ENCODE results near the gene CCDC38. TPM values are rescaled to one million over a fixed set of nuclear protein-coding genes. Genes with fewer than 3 reads are reported as not detected.
"Not testable (repeated sequence)": the region's sequence is repeated elsewhere in the genome, so short reads cannot be mapped to it uniquely, and the experiment has no call there.

The CCDC38 gene
- total RNA-seq, 1 donor from 2014 or later: 0.13 TPM

DNA sequence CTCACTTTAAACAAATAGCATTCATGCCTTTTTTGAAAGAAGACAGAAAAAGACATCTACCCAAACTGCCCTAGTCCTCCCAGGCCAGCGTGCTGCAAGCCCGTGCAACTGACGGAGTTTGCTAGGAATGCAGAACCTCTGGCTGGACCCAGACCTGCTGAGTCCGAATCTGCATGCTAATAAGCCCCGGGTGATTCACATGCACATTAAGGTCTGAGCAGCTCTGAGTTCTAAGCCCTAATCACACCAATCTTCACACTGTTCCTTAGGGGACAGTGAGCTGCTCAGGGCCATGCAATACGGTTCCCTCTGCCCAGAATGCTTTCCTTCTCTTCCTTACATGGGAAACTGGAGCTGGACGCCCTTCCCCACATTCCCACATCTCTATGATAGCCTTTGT is 28.5 kb upstream of the CCDC38 start:
- peak overlapping the region; percentile 11 for H3K27ac Mint-ChIP-seq
- peaks cover 12% of the 10 kb centered on the region for H3K9me3 Mint-ChIP-seq
- Histone ChIP-seq H3K4me3 (no peak overlapping the region), H4K20me1 (ENCODE audit: low read depth) (no peaks in the 10 kb centered on the region), H3K9me3 (ENCODE audit: low read depth) (no peaks in the 10 kb centered on the region), H3K27ac (no peak overlapping the region), H3F3A (ENCODE audit: low read depth) (no peaks in the 10 kb centered on the region), H3K9ac (no peak overlapping the region), H2AFZ (replicated peaks) (peak overlapping the region; percentile 80), H3K4me1 (no peaks in the 10 kb centered on the region), H3K79me2 (ENCODE audit: low read depth) (no peaks in the 10 kb centered on the region), H3K27me3 (no peaks in the 10 kb centered on the region), H3K36me3 (no peaks in the 10 kb centered on the region), H3K4me2 (no peak overlapping the region)
- TF ChIP-seq EZH2phosphoT487 (IDR thresholded peaks at IDR 0.05) (no peak), EZH2 (IDR thresholded peaks at IDR 0.05) (no peak)
- TF ChIP-seq, protein P1, sequence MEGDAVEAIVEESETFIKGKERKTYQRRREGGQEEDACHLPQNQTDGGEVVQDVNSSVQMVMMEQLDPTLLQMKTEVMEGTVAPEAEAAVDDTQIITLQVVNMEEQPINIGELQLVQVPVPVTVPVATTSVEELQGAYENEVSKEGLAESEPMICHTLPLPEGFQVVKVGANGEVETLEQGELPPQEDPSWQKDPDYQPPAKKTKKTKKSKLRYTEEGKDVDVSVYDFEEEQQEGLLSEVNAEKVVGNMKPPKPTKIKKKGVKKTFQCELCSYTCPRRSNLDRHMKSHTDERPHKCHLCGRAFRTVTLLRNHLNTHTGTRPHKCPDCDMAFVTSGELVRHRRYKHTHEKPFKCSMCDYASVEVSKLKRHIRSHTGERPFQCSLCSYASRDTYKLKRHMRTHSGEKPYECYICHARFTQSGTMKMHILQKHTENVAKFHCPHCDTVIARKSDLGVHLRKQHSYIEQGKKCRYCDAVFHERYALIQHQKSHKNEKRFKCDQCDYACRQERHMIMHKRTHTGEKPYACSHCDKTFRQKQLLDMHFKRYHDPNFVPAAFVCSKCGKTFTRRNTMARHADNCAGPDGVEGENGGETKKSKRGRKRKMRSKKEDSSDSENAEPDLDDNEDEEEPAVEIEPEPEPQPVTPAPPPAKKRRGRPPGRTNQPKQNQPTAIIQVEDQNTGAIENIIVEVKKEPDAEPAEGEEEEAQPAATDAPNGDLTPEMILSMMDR (IDR thresholded peaks at IDR 0.05): no peak
- no peaks in the 10 kb centered on the region for H3K4me1 Mint-ChIP-seq
- no peak overlapping the region for H3K4me3 Mint-ChIP-seq
- peak; percentile 10 for DNase-seq (ENCODE audit: low spot score)
- peaks cover 3% of the 10 kb centered on the region for H3K27me3 Mint-ChIP-seq (ENCODE audit: insufficient read depth, low read depth)
- H3K36me3 Mint-ChIP-seq: no peaks in the 10 kb centered on the region

DNA sequence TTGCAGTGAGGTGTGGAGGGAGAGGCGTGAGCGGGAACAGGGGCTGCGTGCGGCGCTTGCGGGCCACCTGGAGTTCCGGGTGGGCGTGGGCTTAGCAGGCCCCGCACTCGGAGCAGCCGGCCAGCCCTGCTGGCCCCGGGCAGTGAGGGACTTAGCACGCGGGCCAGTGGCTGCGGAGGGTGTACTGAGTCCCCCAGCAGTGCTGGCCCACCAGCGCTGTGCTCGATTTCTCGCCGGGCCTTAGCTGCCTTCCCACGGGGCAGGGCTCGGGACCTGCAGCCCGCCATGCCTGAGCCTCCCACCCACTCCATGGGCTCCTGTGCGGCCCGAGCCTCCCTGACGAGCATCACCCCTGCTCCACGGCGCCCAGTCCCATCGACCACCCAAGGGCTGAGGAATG is 26.7 kb upstream of the CCDC38 start:
- H3K9me3 Mint-ChIP-seq: peaks cover 12% of the 10 kb centered on the region
- H3K27ac ChIP-seq; H3K79me2 ChIP-seq (ENCODE audit: low read depth); H3F3A ChIP-seq (ENCODE audit: low read depth); H3K27me3 ChIP-seq; H3K27me3 Mint-ChIP-seq (ENCODE audit: insufficient read depth, low read depth); DNase-seq (ENCODE audit: low spot score); H3K36me3 ChIP-seq; H2AFZ ChIP-seq (replicated peaks); H3K36me3 Mint-ChIP-seq; H3K27ac Mint-ChIP-seq; H4K20me1 ChIP-seq (ENCODE audit: low read depth); H3K4me3 ChIP-seq; H3K4me1 ChIP-seq; H3K4me1 Mint-ChIP-seq; H3K4me2 ChIP-seq; H3K4me3 Mint-ChIP-seq; H3K9ac ChIP-seq; H3K9me3 ChIP-seq (ENCODE audit: low read depth): not testable (repeated sequence)

DNA sequence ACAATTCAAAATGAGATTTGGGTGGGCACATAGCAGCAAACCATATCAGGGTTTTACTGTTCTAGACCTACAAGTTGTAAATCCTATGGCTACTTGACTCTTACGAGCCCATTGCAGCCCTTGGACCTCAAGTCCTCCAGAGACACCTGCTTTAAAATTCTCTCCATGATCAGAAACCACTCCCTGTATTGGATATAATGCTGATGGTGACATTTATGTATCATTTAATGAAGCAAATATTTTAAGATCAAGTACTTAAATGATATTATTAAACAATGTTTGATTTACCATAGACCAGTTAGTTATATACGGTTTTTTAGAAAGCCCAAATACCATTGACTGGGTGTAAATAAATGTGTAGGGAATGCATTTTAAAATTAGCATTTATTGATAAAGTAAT is 24.9 kb upstream of the CCDC38 start:
- no peak overlapping the region for H3K27ac Mint-ChIP-seq
- H3K4me3 Mint-ChIP-seq: no peak overlapping the region
- no peaks in the 10 kb centered on the region for H4K20me1 ChIP-seq (ENCODE audit: low read depth)
- no peak overlapping the region for H2AFZ ChIP-seq (replicated peaks)
- no peaks in the 10 kb centered on the region for H3K9me3 ChIP-seq (ENCODE audit: low read depth)
- DNase-seq (ENCODE audit: low spot score): no peak
- H3K27me3 ChIP-seq: no peaks in the 10 kb centered on the region
- H3K4me3 ChIP-seq: no peak overlapping the region
- no peaks in the 10 kb centered on the region for H3K36me3 Mint-ChIP-seq
- no peaks in the 10 kb centered on the region for H3K36me3 ChIP-seq
- H3K27me3 Mint-ChIP-seq (ENCODE audit: insufficient read depth, low read depth): peaks cover 3% of the 10 kb centered on the region
- H3K79me2 ChIP-seq (ENCODE audit: low read depth): no peaks in the 10 kb centered on the region
- no peaks in the 10 kb centered on the region for H3F3A ChIP-seq (ENCODE audit: low read depth)
- TF ChIP-seq EZH2phosphoT487 (IDR thresholded peaks at IDR 0.05) (no peak), EZH2 (IDR thresholded peaks at IDR 0.05) (no peak)
- TF ChIP-seq, protein P1 (IDR thresholded peaks at IDR 0.05): no peak
- H3K27ac ChIP-seq: no peak overlapping the region
- no peak overlapping the region for H3K4me2 ChIP-seq
- H3K4me1 ChIP-seq: no peaks in the 10 kb centered on the region
- H3K9me3 Mint-ChIP-seq: peaks cover 12% of the 10 kb centered on the region
- H3K4me1 Mint-ChIP-seq: no peaks in the 10 kb centered on the region
- no peak overlapping the region for H3K9ac ChIP-seq

DNA sequence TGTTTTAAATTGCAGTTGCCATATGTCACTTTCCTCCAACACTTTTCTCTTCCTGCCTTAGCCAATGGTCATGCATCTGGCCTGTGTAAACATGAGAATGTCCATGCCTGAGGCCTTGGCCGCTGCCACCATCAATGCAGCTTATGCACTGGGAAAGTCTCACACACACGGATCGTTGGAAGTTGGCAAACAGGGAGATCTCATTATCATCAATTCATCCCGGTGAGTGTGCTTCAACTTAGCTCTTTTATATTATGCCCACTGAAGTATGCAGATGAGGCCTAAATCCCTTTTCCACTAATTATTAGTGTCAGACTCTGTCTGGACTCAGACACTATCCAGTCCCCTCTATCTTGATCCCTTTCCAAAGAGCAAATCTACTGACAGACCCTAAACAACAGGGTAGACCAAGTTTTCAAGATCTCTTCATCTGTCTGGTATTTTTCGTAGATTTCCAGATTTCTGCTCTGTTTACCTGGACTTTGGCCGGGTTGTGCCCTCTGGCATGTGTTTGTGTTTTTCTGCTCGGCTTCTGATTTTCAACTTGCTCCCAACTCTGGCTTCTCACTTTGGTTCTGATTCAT is 24.0 kb upstream of the CCDC38 start:
- H3K36me3 Mint-ChIP-seq: no peaks in the 10 kb centered on the region
- H3K27ac Mint-ChIP-seq: no peak overlapping the region
- Histone ChIP-seq H3K27me3 (no peaks in the 10 kb centered on the region), H3K27ac (no peak overlapping the region), H4K20me1 (ENCODE audit: low read depth) (no peaks in the 10 kb centered on the region), H2AFZ (replicated peaks) (no peak overlapping the region), H3K4me3 (no peak overlapping the region), H3K4me1 (no peaks in the 10 kb centered on the region), H3K79me2 (ENCODE audit: low read depth) (no peaks in the 10 kb centered on the region), H3K9me3 (ENCODE audit: low read depth) (no peaks in the 10 kb centered on the region), H3K36me3 (no peaks in the 10 kb centered on the region), H3F3A (ENCODE audit: low read depth) (no peaks in the 10 kb centered on the region), H3K4me2 (no peak overlapping the region), H3K9ac (no peak overlapping the region)
- H3K4me3 Mint-ChIP-seq: no peak overlapping the region
- no peak for DNase-seq (ENCODE audit: low spot score)
- H3K27me3 Mint-ChIP-seq (ENCODE audit: insufficient read depth, low read depth): peaks cover 6% of the 10 kb centered on the region
- H3K4me1 Mint-ChIP-seq: no peaks in the 10 kb centered on the region
- peaks cover 12% of the 10 kb centered on the region for H3K9me3 Mint-ChIP-seq
- TF ChIP-seq EZH2 (IDR thresholded peaks at IDR 0.05) (no peak), EZH2phosphoT487 (IDR thresholded peaks at IDR 0.05) (no peak)
- TF ChIP-seq, protein P1 (IDR thresholded peaks at IDR 0.05): no peak
